HEK293 (cell line): ENCODE results near the gene LMNTD2.

Experiments used
- CTCF ChIA-PET: fragments of 350-600 bp; formaldehyde crosslinking; extraction: SDS; loops from one replicate; lab custom pipeline; 2021; ENCODE audit warnings: antibody characterized with exemption; lab: Yijun Ruan, JAX
- POLR2A ChIA-PET: fragments of 300-600 bp; formaldehyde crosslinking; extraction: SDS; loops from one replicate; lab custom pipeline; 2020; ENCODE audit warnings: antibody characterized with exemption, inconsistent platforms; lab: Yijun Ruan, JAX
- H3K27ac ChIP-seq: fragments of 200-500 bp; sonication (Bioruptor generic); 2 replicates; pipeline ENCODE4 v1.5.1; 2014; ENCODE audit warnings: low read depth, low read length, control low read depth, inconsistent platforms; ENCODE audit errors: extremely low read depth
- H3K36me3 ChIP-seq, 2 experiments: fragments of 200-500 bp in 1 of 2; sonication (Bioruptor generic) in 1 of 2; 1 replicate in 1 of 2; 2 replicates in 1 of 2; pipeline ENCODE4 v1.5.1; 2014 to 2017; ENCODE audit warnings: inconsistent platforms in 2 of 2, low read length in 2 of 2; ENCODE audit not compliant: control insufficient read depth in 2 of 2, insufficient read depth in 1 of 2
- H3K4me1 ChIP-seq: fragments of 200-500 bp; sonication (Bioruptor generic); 2 replicates; pipeline ENCODE4 v1.5.1; 2014; ENCODE audit warnings: mild to moderate bottlenecking, low read length, inconsistent platforms; ENCODE audit not compliant: control insufficient read depth, insufficient read depth
- H3K4me3 ChIP-seq: 2 replicates; pipeline ENCODE4 v1.5.1; 2011; ENCODE audit warnings: low read depth, mild to moderate bottlenecking, control low read depth, low read length, moderate library complexity
- H3K9me3 ChIP-seq: fragments of 200-500 bp; sonication (Bioruptor generic); 2 replicates; pipeline ENCODE4 v1.5.1; 2014; ENCODE audit warnings: low read depth, low read length, inconsistent platforms; ENCODE audit not compliant: control insufficient read depth, insufficient read depth
- EGR2 ChIP-seq: fragments of 450-650 bp; formaldehyde crosslinking; IDR thresholded peaks from 2 replicates; pipeline ENCODE4 v1.5.1; 2016; ENCODE audit warnings: low read depth, missing biosample characterization, missing genetic modification characterization
- KLF10 ChIP-seq: fragments of 450-650 bp; IDR thresholded peaks from 2 replicates; pipeline ENCODE4 v1.5.1; 2018; ENCODE audit warnings: missing biosample characterization, mild to moderate bottlenecking, missing genetic modification characterization
- KLF7 ChIP-seq: fragments of 450-650 bp; formaldehyde crosslinking; IDR thresholded peaks from 2 replicates; pipeline ENCODE4 v1.5.1; 2016; ENCODE audit warnings: missing biosample characterization, missing genetic modification characterization, borderline replicate concordance
- KLF8 ChIP-seq: fragments of 450-650 bp; formaldehyde crosslinking; IDR thresholded peaks from 2 replicates; pipeline ENCODE4 v1.5.1; 2016; ENCODE audit warnings: missing biosample characterization, missing genetic modification characterization
- KLF9 ChIP-seq: fragments of 450-650 bp; formaldehyde crosslinking; IDR thresholded peaks from 2 replicates; pipeline ENCODE4 v1.5.1; 2016; ENCODE audit warnings: missing biosample characterization, missing genetic modification characterization, low read depth
- MZF1 ChIP-seq: fragments of 450-650 bp; formaldehyde crosslinking; IDR thresholded peaks from 2 replicates; pipeline ENCODE4 v1.5.1; 2017; ENCODE audit warnings: missing biosample characterization, missing genetic modification characterization, borderline replicate concordance
- OVOL3 ChIP-seq: fragments of 450-650 bp; formaldehyde crosslinking; IDR thresholded peaks from 2 replicates; pipeline ENCODE4 v1.5.1; 2016; ENCODE audit warnings: missing biosample characterization, missing genetic modification characterization
- SP3 ChIP-seq: fragments of 450-650 bp; formaldehyde crosslinking; IDR thresholded peaks from 2 replicates; pipeline ENCODE4 v1.5.1; 2016; ENCODE audit warnings: missing biosample characterization, missing genetic modification characterization
- ZBTB1 ChIP-seq: fragments of 450-650 bp; formaldehyde crosslinking; IDR thresholded peaks from 2 replicates; pipeline ENCODE4 v1.5.1; 2016; ENCODE audit warnings: missing biosample characterization, missing genetic modification characterization
- ZBTB8A ChIP-seq: fragments of 450-650 bp; formaldehyde crosslinking; IDR thresholded peaks from 2 replicates; pipeline ENCODE4 v1.5.1; 2016; ENCODE audit warnings: missing biosample characterization, missing genetic modification characterization
- ZEB2 ChIP-seq: fragments of 450-650 bp; formaldehyde crosslinking; IDR thresholded peaks from 2 replicates; pipeline ENCODE4 v1.5.1; 2016; ENCODE audit warnings: missing biosample characterization, missing genetic modification characterization
- ZFHX2 ChIP-seq: fragments of 450-650 bp; formaldehyde crosslinking; conservative IDR thresholded peaks from 2 replicates; pipeline ENCODE4 v1.5.1; 2016; ENCODE audit warnings: missing biosample characterization, missing genetic modification characterization
- ZNF184 ChIP-seq: fragments of 450-650 bp; IDR thresholded peaks from 2 replicates; pipeline ENCODE4 v1.5.1; 2018; ENCODE audit warnings: missing biosample characterization, mild to moderate bottlenecking, missing genetic modification characterization
- ZNF24 ChIP-seq: fragments of 450-650 bp; formaldehyde crosslinking; IDR thresholded peaks from 2 replicates; pipeline ENCODE4 v1.5.1; 2016; ENCODE audit warnings: missing biosample characterization, missing genetic modification characterization
- ZNF266 ChIP-seq: fragments of 450-650 bp; formaldehyde crosslinking; IDR thresholded peaks from 2 replicates; pipeline ENCODE4 v1.5.1; 2016; ENCODE audit warnings: missing biosample characterization, missing genetic modification characterization, low read depth
- ZNF335 ChIP-seq: fragments of 450-650 bp; formaldehyde crosslinking; conservative IDR thresholded peaks from 2 replicates; pipeline ENCODE4 v1.5.1; 2016; ENCODE audit warnings: missing biosample characterization, missing genetic modification characterization
- ZNF426 ChIP-seq: fragments of 450-650 bp; formaldehyde crosslinking; IDR thresholded peaks from 2 replicates; pipeline ENCODE4 v1.5.1; 2017; ENCODE audit warnings: missing biosample characterization, missing genetic modification characterization, mild to moderate bottlenecking, inconsistent platforms, moderate library complexity
- ZNF510 ChIP-seq: fragments of 450-650 bp; formaldehyde crosslinking; IDR thresholded peaks from 2 replicates; pipeline ENCODE4 v1.5.1; 2018; ENCODE audit warnings: mild to moderate bottlenecking, missing genetic modification characterization, missing biosample characterization; ENCODE audit not compliant: insufficient replicate concordance
- ZNF548 ChIP-seq: fragments of 450-650 bp; formaldehyde crosslinking; IDR thresholded peaks from 2 replicates; pipeline ENCODE4 v1.5.1; 2016; ENCODE audit warnings: missing biosample characterization, missing genetic modification characterization
- ZNF558 ChIP-seq: fragments of 450-650 bp; formaldehyde crosslinking; IDR thresholded peaks from 2 replicates; pipeline ENCODE4 v1.5.1; 2016; ENCODE audit warnings: missing biosample characterization, missing genetic modification characterization
- TF ChIP-seq, protein P1 (sequence below): fragments of 450-650 bp; formaldehyde crosslinking; IDR thresholded peaks from 2 replicates; pipeline ENCODE4 v1.5.1; 2017; ENCODE audit warnings: missing biosample characterization, mild to moderate bottlenecking, missing genetic modification characterization, moderate library complexity
- TF ChIP-seq, protein P2 (sequence below): fragments of 450-650 bp; formaldehyde crosslinking; IDR thresholded peaks from 2 replicates; pipeline ENCODE4 v1.5.1; 2016; ENCODE audit warnings: missing biosample characterization, missing genetic modification characterization
- TF ChIP-seq, protein P3 (sequence below): fragments of 450-650 bp; formaldehyde crosslinking; IDR thresholded peaks from 2 replicates; pipeline ENCODE4 v1.5.1; 2017; ENCODE audit warnings: missing biosample characterization, missing genetic modification characterization
- TF ChIP-seq, protein P4 (sequence below): fragments of 450-650 bp; formaldehyde crosslinking; IDR thresholded peaks from 2 replicates; pipeline ENCODE4 v1.5.1; 2016; ENCODE audit warnings: missing biosample characterization, missing genetic modification characterization
- TF ChIP-seq, protein P5 (sequence below): fragments of 450-650 bp; formaldehyde crosslinking; optimal IDR thresholded peaks from 2 replicates; pipeline ENCODE3; 2016; ENCODE audit warnings: missing biosample characterization, mild to moderate bottlenecking, missing genetic modification characterization
- TF ChIP-seq, protein P6 (sequence below): fragments of 450-650 bp; formaldehyde crosslinking; IDR thresholded peaks from 2 replicates; pipeline ENCODE4 v1.5.1; 2016; ENCODE audit warnings: missing biosample characterization, missing genetic modification characterization

Gene LMNTD2

DNA sequence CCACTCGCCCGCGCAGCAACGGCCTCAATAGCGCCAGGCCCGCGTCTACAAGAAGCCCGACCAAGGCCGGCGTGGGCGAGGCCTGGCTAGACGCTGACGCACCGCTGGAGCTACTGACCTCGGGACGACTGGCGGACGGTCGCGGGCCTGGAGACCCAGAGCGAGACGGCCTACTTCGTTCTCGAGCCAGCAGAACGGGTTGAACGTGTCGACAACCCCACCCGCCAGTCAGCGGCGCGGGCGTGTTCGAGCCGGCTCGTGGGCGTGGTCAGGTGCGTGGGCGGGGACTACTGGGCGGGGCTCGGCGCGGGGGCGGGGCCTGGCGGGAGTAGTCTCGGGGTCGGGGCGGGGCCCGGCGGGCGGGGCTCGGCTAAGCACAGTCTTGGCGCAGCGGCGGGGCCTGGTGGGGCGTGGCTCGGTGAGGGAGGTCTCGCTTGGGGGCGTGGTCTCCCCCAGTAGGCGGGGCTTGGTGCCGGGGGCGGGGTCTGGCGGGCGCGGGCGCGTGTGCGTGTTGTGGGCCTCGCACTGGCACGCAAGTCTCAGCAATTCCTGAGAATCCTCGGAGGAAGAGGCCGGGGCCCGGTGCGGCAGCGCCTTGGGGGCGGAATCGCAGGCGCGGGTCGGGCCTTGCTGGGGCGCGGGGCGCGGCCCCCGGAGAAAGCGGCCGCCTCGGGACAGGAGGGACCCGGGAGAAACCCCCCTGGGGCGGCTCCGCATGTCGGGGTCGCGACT is 53.4 kb downstream of the LMNTD2 start, which contains the start of gene RNH1:
RNH1 (minus strand) TSS at position 248 of the 732 bp plus-strand sequence. CDS start 5,080 bp downstream, outside the sequence.
- POLR2A ChIA-PET, result interaction anchor here (0.9 to 1.9 kb wide), 14 partner anchors 9 to 312 kb away, joined by 3 to 11 read pairs (median 4); partner anchors contain the start of genes BET1L, HRAS, PHRF1 and PNPLA2
- TF ChIP-seq ZBTB1 (tag by site-specific recombination) (no peak), ZFHX2 (peak; percentile 89), OVOL3 (tag by site-specific recombination) (0 out of 2 replicates have a peak, but pooled peaks have one; percentile 26), ZNF426 (tag by site-specific recombination) (no peak), ZNF184 (tag by site-specific recombination) (no peak), MZF1 (tag by site-specific recombination) (no peak), SP3 (peak; percentile 74; the same call in 1 of the 2 replicates), ZBTB8A (tag by site-specific recombination) (no peak), ZNF266 (tag by site-specific recombination) (no peak), ZNF558 (tag by site-specific recombination) (no peak), ZNF548 (tag by site-specific recombination) (no peak), KLF8 (peak; percentile 88; the same call in 1 of the 2 replicates), KLF9 (tag by site-specific recombination) (peak; percentile 91), KLF7 (tag by site-specific recombination) (0 out of 2 replicates have a peak, but pooled peaks have one; percentile 39), ZNF335 (tag by site-specific recombination) (peak; percentile 51; the same call in 1 of the 2 replicates), ZEB2 (tag by site-specific recombination) (no peak), ZNF510 (no peak), EGR2 (peak; percentile 66), ZNF24 (tag by site-specific recombination) (no peak), KLF10 (tag by site-specific recombination) (peak; percentile 16; the same call in 1 of the 2 replicates)
- TF ChIP-seq, protein P1, sequence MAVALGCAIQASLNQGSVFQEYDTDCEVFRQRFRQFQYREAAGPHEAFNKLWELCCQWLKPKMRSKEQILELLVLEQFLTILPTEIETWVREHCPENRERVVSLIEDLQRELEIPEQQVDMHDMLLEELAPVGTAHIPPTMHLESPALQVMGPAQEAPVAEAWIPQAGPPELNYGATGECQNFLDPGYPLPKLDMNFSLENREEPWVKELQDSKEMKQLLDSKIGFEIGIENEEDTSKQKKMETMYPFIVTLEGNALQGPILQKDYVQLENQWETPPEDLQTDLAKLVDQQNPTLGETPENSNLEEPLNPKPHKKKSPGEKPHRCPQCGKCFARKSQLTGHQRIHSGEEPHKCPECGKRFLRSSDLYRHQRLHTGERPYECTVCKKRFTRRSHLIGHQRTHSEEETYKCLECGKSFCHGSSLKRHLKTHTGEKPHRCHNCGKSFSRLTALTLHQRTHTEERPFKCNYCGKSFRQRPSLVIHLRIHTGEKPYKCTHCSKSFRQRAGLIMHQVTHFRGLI, result peak; percentile 79
- TF ChIP-seq, protein P2, sequence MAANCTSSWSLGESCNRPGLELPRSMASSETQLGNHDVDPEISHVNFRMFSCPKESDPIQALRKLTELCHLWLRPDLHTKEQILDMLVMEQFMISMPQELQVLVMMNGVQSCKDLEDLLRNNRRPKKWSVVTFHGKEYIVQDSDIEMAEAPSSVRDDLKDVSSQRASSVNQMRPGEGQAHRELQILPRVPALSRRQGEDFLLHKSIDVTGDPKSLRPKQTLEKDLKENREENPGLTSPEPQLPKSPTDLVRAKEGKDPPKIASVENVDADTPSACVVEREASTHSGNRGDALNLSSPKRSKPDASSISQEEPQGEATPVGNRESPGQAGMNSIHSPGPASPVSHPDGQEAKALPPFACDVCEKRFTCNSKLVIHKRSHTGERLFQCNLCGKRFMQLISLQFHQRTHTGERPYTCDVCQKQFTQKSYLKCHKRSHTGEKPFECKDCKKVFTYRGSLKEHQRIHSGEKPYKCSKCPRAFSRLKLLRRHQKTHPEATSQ, result no peak
- TF ChIP-seq, protein P3, sequence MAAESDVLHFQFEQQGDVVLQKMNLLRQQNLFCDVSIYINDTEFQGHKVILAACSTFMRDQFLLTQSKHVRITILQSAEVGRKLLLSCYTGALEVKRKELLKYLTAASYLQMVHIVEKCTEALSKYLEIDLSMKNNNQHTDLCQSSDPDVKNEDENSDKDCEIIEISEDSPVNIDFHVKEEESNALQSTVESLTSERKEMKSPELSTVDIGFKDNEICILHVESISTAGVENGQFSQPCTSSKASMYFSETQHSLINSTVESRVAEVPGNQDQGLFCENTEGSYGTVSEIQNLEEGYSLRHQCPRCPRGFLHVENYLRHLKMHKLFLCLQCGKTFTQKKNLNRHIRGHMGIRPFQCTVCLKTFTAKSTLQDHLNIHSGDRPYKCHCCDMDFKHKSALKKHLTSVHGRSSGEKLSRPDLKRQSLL (tag by site-specific recombination), result no peak
- TF ChIP-seq, protein P4, sequence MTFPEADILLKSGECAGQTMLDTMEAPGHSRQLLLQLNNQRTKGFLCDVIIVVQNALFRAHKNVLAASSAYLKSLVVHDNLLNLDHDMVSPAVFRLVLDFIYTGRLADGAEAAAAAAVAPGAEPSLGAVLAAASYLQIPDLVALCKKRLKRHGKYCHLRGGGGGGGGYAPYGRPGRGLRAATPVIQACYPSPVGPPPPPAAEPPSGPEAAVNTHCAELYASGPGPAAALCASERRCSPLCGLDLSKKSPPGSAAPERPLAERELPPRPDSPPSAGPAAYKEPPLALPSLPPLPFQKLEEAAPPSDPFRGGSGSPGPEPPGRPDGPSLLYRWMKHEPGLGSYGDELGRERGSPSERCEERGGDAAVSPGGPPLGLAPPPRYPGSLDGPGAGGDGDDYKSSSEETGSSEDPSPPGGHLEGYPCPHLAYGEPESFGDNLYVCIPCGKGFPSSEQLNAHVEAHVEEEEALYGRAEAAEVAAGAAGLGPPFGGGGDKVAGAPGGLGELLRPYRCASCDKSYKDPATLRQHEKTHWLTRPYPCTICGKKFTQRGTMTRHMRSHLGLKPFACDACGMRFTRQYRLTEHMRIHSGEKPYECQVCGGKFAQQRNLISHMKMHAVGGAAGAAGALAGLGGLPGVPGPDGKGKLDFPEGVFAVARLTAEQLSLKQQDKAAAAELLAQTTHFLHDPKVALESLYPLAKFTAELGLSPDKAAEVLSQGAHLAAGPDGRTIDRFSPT (tag by site-specific recombination), result no peak
- TF ChIP-seq, protein P5, sequence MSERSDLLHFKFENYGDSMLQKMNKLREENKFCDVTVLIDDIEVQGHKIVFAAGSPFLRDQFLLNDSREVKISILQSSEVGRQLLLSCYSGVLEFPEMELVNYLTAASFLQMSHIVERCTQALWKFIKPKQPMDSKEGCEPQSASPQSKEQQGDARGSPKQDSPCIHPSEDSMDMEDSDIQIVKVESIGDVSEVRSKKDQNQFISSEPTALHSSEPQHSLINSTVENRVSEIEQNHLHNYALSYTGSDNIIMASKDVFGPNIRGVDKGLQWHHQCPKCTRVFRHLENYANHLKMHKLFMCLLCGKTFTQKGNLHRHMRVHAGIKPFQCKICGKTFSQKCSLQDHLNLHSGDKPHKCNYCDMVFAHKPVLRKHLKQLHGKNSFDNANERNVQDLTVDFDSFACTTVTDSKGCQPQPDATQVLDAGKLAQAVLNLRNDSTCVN (tag by site-specific recombination), result peak; percentile 88
- TF ChIP-seq, protein P6, sequence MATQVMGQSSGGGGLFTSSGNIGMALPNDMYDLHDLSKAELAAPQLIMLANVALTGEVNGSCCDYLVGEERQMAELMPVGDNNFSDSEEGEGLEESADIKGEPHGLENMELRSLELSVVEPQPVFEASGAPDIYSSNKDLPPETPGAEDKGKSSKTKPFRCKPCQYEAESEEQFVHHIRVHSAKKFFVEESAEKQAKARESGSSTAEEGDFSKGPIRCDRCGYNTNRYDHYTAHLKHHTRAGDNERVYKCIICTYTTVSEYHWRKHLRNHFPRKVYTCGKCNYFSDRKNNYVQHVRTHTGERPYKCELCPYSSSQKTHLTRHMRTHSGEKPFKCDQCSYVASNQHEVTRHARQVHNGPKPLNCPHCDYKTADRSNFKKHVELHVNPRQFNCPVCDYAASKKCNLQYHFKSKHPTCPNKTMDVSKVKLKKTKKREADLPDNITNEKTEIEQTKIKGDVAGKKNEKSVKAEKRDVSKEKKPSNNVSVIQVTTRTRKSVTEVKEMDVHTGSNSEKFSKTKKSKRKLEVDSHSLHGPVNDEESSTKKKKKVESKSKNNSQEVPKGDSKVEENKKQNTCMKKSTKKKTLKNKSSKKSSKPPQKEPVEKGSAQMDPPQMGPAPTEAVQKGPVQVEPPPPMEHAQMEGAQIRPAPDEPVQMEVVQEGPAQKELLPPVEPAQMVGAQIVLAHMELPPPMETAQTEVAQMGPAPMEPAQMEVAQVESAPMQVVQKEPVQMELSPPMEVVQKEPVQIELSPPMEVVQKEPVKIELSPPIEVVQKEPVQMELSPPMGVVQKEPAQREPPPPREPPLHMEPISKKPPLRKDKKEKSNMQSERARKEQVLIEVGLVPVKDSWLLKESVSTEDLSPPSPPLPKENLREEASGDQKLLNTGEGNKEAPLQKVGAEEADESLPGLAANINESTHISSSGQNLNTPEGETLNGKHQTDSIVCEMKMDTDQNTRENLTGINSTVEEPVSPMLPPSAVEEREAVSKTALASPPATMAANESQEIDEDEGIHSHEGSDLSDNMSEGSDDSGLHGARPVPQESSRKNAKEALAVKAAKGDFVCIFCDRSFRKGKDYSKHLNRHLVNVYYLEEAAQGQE, result no peak

More for the DNA sequence above, 53.4 kb downstream of the LMNTD2 start, which contains the start of gene RNH1:
- H3K9me3 ChIP-seq, result no peaks in the 10 kb centered on the region
- H3K36me3 ChIP-seq, result peaks cover 0 to 19% of the 10 kb centered on the region in 2 experiments; a peak in 1 of 3 replicates
- no peaks in the 10 kb centered on the region for H3K4me1 ChIP-seq
- H3K27ac ChIP-seq, result peak within 1 kb of the TSS; percentile 85
- H3K4me3 ChIP-seq, result peak within 1 kb of the TSS; percentile 90
- CTCF ChIA-PET, result interaction anchor here (0.5 to 2.0 kb wide), 4 partner anchors 11 to 57 kb away, joined by 3 to 8 read pairs (median 4); partner anchors contain the start of gene PTDSS2
